ENCODE results near the gene KDM4C. TPM values are rescaled to one million over a fixed set of nuclear protein-coding genes. Genes with fewer than 3 reads are reported as not detected.

Gene KDM4C
- total RNA-seq, 1 experiment from 2014 or later: 16.2 TPM

- BruUV-seq (replicated peaks): no TSS peak
- intact Hi-C loops (cut with micrococcal nuclease; ENCODE audit: unreplicated experiment): no loop called here
- TF ChIP-seq CTCF (IDR thresholded peaks at IDR 0.05; ENCODE audit: unreplicated experiment): no peak
- H3K4me1 Mint-ChIP-seq (ENCODE audit: low read depth, unreplicated experiment): no peaks in the 10 kb centered on the region
- DNase-seq: no peak
- H3K9me3 Mint-ChIP-seq (ENCODE audit: low read depth, unreplicated experiment): no peaks in the 10 kb centered on the region
- CTCF ChIA-PET: no interaction called here
- no peaks in the 10 kb centered on the region for H3K27me3 Mint-ChIP-seq (ENCODE audit: unreplicated experiment)
- no peak overlapping the region for H3K27ac Mint-ChIP-seq (ENCODE audit: unreplicated experiment)
- no peak overlapping the region for H3K4me3 Mint-ChIP-seq (ENCODE audit: low read depth, unreplicated experiment)
- H3K36me3 Mint-ChIP-seq (ENCODE audit: insufficient read depth, unreplicated experiment): no peaks in the 10 kb centered on the region
Measured at GRCh38 chr9:7003861-7004260, 246.1 kb downstream of the KDM4C start.

GRCh38 chr9:7006417-7006816 is 248.6 kb downstream of the KDM4C start:
- H3K27ac Mint-ChIP-seq (ENCODE audit: unreplicated experiment): no peak overlapping the region
- TF ChIP-seq CTCF (IDR thresholded peaks at IDR 0.05; ENCODE audit: unreplicated experiment): no peak
- H3K4me1 Mint-ChIP-seq (ENCODE audit: low read depth, unreplicated experiment): no peaks in the 10 kb centered on the region
- intact Hi-C loops (cut with micrococcal nuclease; ENCODE audit: unreplicated experiment): no loop called here
- H3K36me3 Mint-ChIP-seq (ENCODE audit: insufficient read depth, unreplicated experiment): no peaks in the 10 kb centered on the region
- H3K27me3 Mint-ChIP-seq (ENCODE audit: unreplicated experiment): no peaks in the 10 kb centered on the region
- no peak overlapping the region for H3K4me3 Mint-ChIP-seq (ENCODE audit: low read depth, unreplicated experiment)
- CTCF ChIA-PET: no interaction called here
- no peaks in the 10 kb centered on the region for H3K9me3 Mint-ChIP-seq (ENCODE audit: low read depth, unreplicated experiment)
- no peak for DNase-seq
- BruUV-seq (replicated peaks): no TSS peak

GRCh38 chr9:7008411-7008810 is 250.6 kb downstream of the KDM4C start:
- DNase-seq: no peak
- no peaks in the 10 kb centered on the region for H3K9me3 Mint-ChIP-seq (ENCODE audit: low read depth, unreplicated experiment)
- no peak overlapping the region for H3K27ac Mint-ChIP-seq (ENCODE audit: unreplicated experiment)
- intact Hi-C loops (cut with micrococcal nuclease; ENCODE audit: unreplicated experiment): no loop called here
- no peaks in the 10 kb centered on the region for H3K27me3 Mint-ChIP-seq (ENCODE audit: unreplicated experiment)
- no peaks in the 10 kb centered on the region for H3K36me3 Mint-ChIP-seq (ENCODE audit: insufficient read depth, unreplicated experiment)
- TF ChIP-seq CTCF (IDR thresholded peaks at IDR 0.05; ENCODE audit: unreplicated experiment): no peak
- BruUV-seq (replicated peaks): no TSS peak
- CTCF ChIA-PET: interaction anchor here (0.6 kb wide), 1 partner anchor 475 kb away, joined by 3 read pairs; no protein-coding TSS in a partner anchor
- H3K4me3 Mint-ChIP-seq (ENCODE audit: low read depth, unreplicated experiment): no peak overlapping the region
- no peaks in the 10 kb centered on the region for H3K4me1 Mint-ChIP-seq (ENCODE audit: low read depth, unreplicated experiment)

GRCh38 chr9:7009065-7009464 is 251.3 kb downstream of the KDM4C start:
- no TSS peak for BruUV-seq (replicated peaks)
- CTCF ChIA-PET: interaction anchor here (0.6 kb wide), 1 partner anchor 81 kb away, joined by 3 read pairs; no protein-coding TSS in a partner anchor

More at GRCh38 chr9:7009065-7009464, 251.3 kb downstream of the KDM4C start:
- H3K9me3 Mint-ChIP-seq (ENCODE audit: low read depth, unreplicated experiment): no peaks in the 10 kb centered on the region
- TF ChIP-seq CTCF (IDR thresholded peaks at IDR 0.05; ENCODE audit: unreplicated experiment): no peak
- H3K4me3 Mint-ChIP-seq (ENCODE audit: low read depth, unreplicated experiment): no peak overlapping the region
- H3K27ac Mint-ChIP-seq (ENCODE audit: unreplicated experiment): no peak overlapping the region
- no peak for DNase-seq
- H3K4me1 Mint-ChIP-seq (ENCODE audit: low read depth, unreplicated experiment): no peaks in the 10 kb centered on the region
- no peaks in the 10 kb centered on the region for H3K36me3 Mint-ChIP-seq (ENCODE audit: insufficient read depth, unreplicated experiment)
- intact Hi-C loops (cut with micrococcal nuclease; ENCODE audit: unreplicated experiment): no loop called here
- H3K27me3 Mint-ChIP-seq (ENCODE audit: unreplicated experiment): no peaks in the 10 kb centered on the region
